IMR-90 (cell line): ENCODE results near the gene SYNGR1. TPM values are rescaled to one million over a fixed set of nuclear protein-coding genes. Genes with fewer than 3 reads are reported as not detected.

Experiments used
- ATAC-seq: fragments of 200-7000 bp; cut with Tn5 transposase; 2 replicates; pipeline ENCODE4 v1.9.1; 2020; ENCODE audit warnings: low read depth, mild to moderate bottlenecking, moderate library complexity
- BruUV-seq: library from RNA; stranded (reverse); fragments of 400-500 nt; replicated peaks from 2 replicates; lab custom pipeline; 2021; lab: Mats Ljungman, UMichigan
- CTCF ChIA-PET: fragments of 300-600 bp; formaldehyde crosslinking; extraction: SDS; loops from one replicate; lab custom pipeline; 2021; ENCODE audit warnings: antibody characterized with exemption; lab: Yijun Ruan, JAX
- POLR2A ChIA-PET: fragments of 300-600 bp; sonication (Branson Sonifier 250); formaldehyde crosslinking; loops from one replicate; lab custom pipeline; 2022; ENCODE audit warnings: antibody characterized with exemption; ENCODE audit not compliant: unreplicated experiment; lab: Charles Lee
- DNase-seq: peaks from one replicate; pipeline ENCODE4 v3.0.0; 2013
- H2AFZ ChIP-seq: replicated peaks from 2 replicates; pipeline ENCODE3; 2013; ENCODE audit warnings: low read length, mild to moderate bottlenecking; ENCODE audit not compliant: poor library complexity
- H2AK5ac ChIP-seq: 2 replicates; pipeline ENCODE4 v1.6.1; 2013; ENCODE audit warnings: low read depth, low read length, inconsistent platforms
- H2AK9ac ChIP-seq: replicated peaks from 2 replicates; pipeline ENCODE3; 2013; ENCODE audit warnings: mild to moderate bottlenecking, low read depth, low read length, moderate library complexity; ENCODE audit not compliant: poor library complexity
- H2BK120ac ChIP-seq: 2 replicates; pipeline ENCODE4 v1.6.1; 2013; ENCODE audit warnings: low read depth, low read length, inconsistent platforms
- H2BK15ac ChIP-seq: 3 replicates; pipeline ENCODE4 v1.6.1; 2013; ENCODE audit warnings: low read depth, low read length, inconsistent platforms
- H2BK20ac ChIP-seq: 2 replicates; pipeline ENCODE4 v1.6.1; 2013; ENCODE audit warnings: low read depth, mild to moderate bottlenecking, inconsistent platforms, low read length, moderate library complexity
- H2BK5ac ChIP-seq: 2 replicates; pipeline ENCODE4 v1.6.1; 2013; ENCODE audit warnings: mild to moderate bottlenecking, low read depth, low read length, inconsistent platforms; ENCODE audit not compliant: poor library complexity, severe bottlenecking
- H3K14ac ChIP-seq: replicated peaks from 2 replicates; pipeline ENCODE4 v1.6.1; 2013; ENCODE audit warnings: low read depth, low read length, inconsistent platforms
- H3K18ac ChIP-seq: 2 replicates; pipeline ENCODE4 v1.6.1; 2013; ENCODE audit warnings: low read depth, low read length, control low read depth
- H3K23ac ChIP-seq: 2 replicates; pipeline ENCODE4 v1.6.1; 2013; ENCODE audit warnings: low read depth, low read length, inconsistent platforms
- H3K27ac ChIP-seq: 2 replicates; pipeline ENCODE4 v1.5.1; 2013; ENCODE audit warnings: mild to moderate bottlenecking, control low read depth, low read length; ENCODE audit not compliant: insufficient read depth
- H3K27me3 ChIP-seq: 2 replicates; pipeline ENCODE4 v1.6.1; 2013; ENCODE audit warnings: low read length; ENCODE audit not compliant: control insufficient read depth, insufficient read depth
- H3K36me3 ChIP-seq: 2 replicates; pipeline ENCODE4 v1.6.1; 2013; ENCODE audit warnings: low read length, mixed read lengths; ENCODE audit not compliant: control insufficient read depth, insufficient read depth
- H3K4ac ChIP-seq: 2 replicates; pipeline ENCODE4 v1.6.1; 2013; ENCODE audit warnings: low read depth, low read length, inconsistent platforms
- H3K4me1 ChIP-seq: 2 replicates; pipeline ENCODE4 v1.6.1; 2013; ENCODE audit warnings: low read length, mixed read lengths; ENCODE audit not compliant: control insufficient read depth, insufficient read depth
- H3K4me2 ChIP-seq: 2 replicates; pipeline ENCODE4 v1.6.1; 2013; ENCODE audit warnings: low read depth, mild to moderate bottlenecking, control low read depth, low read length, moderate library complexity
- H3K4me3 ChIP-seq: 2 replicates; pipeline ENCODE4 v1.5.1; 2013; ENCODE audit warnings: low read depth, mild to moderate bottlenecking, control low read depth, low read length, moderate library complexity; ENCODE audit not compliant: insufficient read depth
- H3K56ac ChIP-seq: 2 replicates; pipeline ENCODE4 v1.6.1; 2013; ENCODE audit warnings: low read length, inconsistent platforms; ENCODE audit not compliant: insufficient read depth; ENCODE audit errors: extremely low read depth
- H3K79me1 ChIP-seq, 2 experiments: 2 replicates each; pipeline ENCODE4 v1.6.1; 2013; ENCODE audit warnings: low read length in 2 of 2, inconsistent platforms in 1 of 2, low read depth in 1 of 2
- H3K9ac ChIP-seq: 2 replicates; pipeline ENCODE4 v1.6.1; 2013; ENCODE audit warnings: low read depth, low read length, control low read depth
- H3K9me1 ChIP-seq: 2 replicates; pipeline ENCODE4 v1.6.1; 2013; ENCODE audit warnings: low read length, inconsistent platforms; ENCODE audit not compliant: insufficient read depth
- H3K9me3 ChIP-seq: 2 replicates; pipeline ENCODE4 v1.6.1; 2013; ENCODE audit warnings: low read length; ENCODE audit not compliant: control insufficient read depth, insufficient read depth
- H4K20me1 ChIP-seq: 2 replicates; pipeline ENCODE4 v1.6.1; 2013; ENCODE audit warnings: low read length, inconsistent platforms; ENCODE audit not compliant: insufficient read depth
- H4K5ac ChIP-seq: 2 replicates; pipeline ENCODE4 v1.6.1; 2013; ENCODE audit warnings: mild to moderate bottlenecking, low read depth, low read length, control low read depth
- H4K8ac ChIP-seq, 2 experiments: 2 replicates each; pipeline ENCODE4 v1.6.1; 2013; ENCODE audit warnings: low read depth in 2 of 2, low read length in 2 of 2, control low read depth in 1 of 2, inconsistent platforms in 1 of 2
- H4K91ac ChIP-seq: 2 replicates; pipeline ENCODE4 v1.6.1; 2013; ENCODE audit warnings: low read depth, low read length, inconsistent platforms; ENCODE audit not compliant: insufficient read depth
- CHD1 ChIP-seq: IDR thresholded peaks from 2 replicates; pipeline ENCODE4 v1.6.1; 2012; ENCODE audit warnings: low read depth, low read length, improper control_type of control experiment
- MAFK ChIP-seq: IDR thresholded peaks from 2 replicates; pipeline ENCODE4 v1.6.1; 2012; ENCODE audit warnings: low read depth, low read length, improper control_type of control experiment
- MAZ ChIP-seq: IDR thresholded peaks from 2 replicates; pipeline ENCODE4 v1.6.1; 2012; ENCODE audit warnings: low read depth, mild to moderate bottlenecking, low read length, improper control_type of control experiment, moderate library complexity, borderline replicate concordance
- RAD21 ChIP-seq: IDR thresholded peaks from 2 replicates; pipeline ENCODE4 v1.6.1; 2012; ENCODE audit warnings: low read length, improper control_type of control experiment
- WGBS, 2 experiments: methylation state at CpG; one replicate each; pipeline versions ENCODE4 v1.1.5 to v1.1.7; 2013; ENCODE audit warnings: missing lambda C conversion rate in 2 of 2; ENCODE audit not compliant: insufficient read length in 1 of 2; ENCODE audit errors: extremely low coverage in 2 of 2; 5-methylcytosine and 5-hydroxymethylcytosine counted together
- dilution Hi-C: fragments of 300-500 bp; cut with HindIII; formaldehyde crosslinking; loops from one replicate; pipeline ENCODE4 v1.14.3; 2018; ENCODE audit warnings: low sequenced_read_pairs; ENCODE audit not compliant: unreplicated experiment
- in situ Hi-C: fragments of 300-500 bp; cut with MboI; formaldehyde crosslinking; loops from 3 replicates; pipeline ENCODE4 v1.14.3; 2019; ENCODE audit warnings: low sequenced_read_pairs, inconsistent platforms, mixed read lengths
- intact Hi-C: fragments of 100-400 bp; cut with micrococcal nuclease; formaldehyde crosslinking; loops from 2 replicates; pipeline ENCODE4 v1.10.0; 2022
- polyA plus RNA-seq, 3 experiments: library from polyadenylated mRNA; depleted of rRNA; stranded (reverse); fragments of >200 nt; gene quantifications; 2 replicates each; pipeline ENCODE4 v1.2.3, GENCODE V29; 2012; ENCODE audit warnings: low replicate concordance in 1 of 3
- total RNA-seq: library from RNA; depleted of rRNA; stranded (reverse); fragments of >200 nt; gene quantifications from 2 replicates; pipeline ENCODE4 v1.2.3, GENCODE V29; 2012
- TF ChIP-seq, protein P1 (sequence below): fragments of 150-350 bp; IDR thresholded peaks from 2 replicates; pipeline ENCODE4 v1.6.1; 2016; ENCODE audit warnings: low read depth, mild to moderate bottlenecking, low read length, moderate library complexity, borderline replicate concordance
- TF ChIP-seq, protein P2 (sequence below): fragments of 150-350 bp; IDR thresholded peaks from 2 replicates; pipeline ENCODE4 v1.6.1; 2017; ENCODE audit warnings: mild to moderate bottlenecking, antibody characterized with exemption, low read length, low read depth

The SYNGR1 gene
- total and polyA plus RNA-seq, 2 of the 4 experiments (the other 2 are of a cell fraction): 6.3 to 81.5 TPM

DNA sequence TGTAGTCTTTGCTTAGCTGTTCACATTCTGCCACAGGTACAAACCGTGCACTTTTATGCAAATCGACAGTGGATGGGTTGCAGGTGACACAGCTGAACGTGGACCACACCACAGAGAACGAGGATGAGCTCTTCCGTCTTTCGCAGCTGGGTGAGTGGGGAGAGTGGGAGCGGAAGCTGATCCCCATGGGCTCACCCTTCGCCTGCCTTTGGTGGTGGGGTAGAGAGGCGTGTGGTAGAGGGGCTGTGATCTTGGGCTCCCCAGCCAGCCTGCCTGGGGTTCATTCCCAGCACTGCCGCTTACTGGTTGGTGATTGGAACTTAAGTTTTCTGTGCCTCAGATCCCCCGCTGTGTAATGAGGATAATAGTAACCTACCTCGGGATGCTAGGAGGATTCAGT, 68.9 kb downstream of the SYNGR1 start:
- H4K20me1 ChIP-seq: peaks cover 17% of the 10 kb centered on the region
- TF ChIP-seq, protein P1, sequence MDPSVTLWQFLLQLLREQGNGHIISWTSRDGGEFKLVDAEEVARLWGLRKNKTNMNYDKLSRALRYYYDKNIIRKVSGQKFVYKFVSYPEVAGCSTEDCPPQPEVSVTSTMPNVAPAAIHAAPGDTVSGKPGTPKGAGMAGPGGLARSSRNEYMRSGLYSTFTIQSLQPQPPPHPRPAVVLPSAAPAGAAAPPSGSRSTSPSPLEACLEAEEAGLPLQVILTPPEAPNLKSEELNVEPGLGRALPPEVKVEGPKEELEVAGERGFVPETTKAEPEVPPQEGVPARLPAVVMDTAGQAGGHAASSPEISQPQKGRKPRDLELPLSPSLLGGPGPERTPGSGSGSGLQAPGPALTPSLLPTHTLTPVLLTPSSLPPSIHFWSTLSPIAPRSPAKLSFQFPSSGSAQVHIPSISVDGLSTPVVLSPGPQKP: no peak
- TF ChIP-seq, protein P2, sequence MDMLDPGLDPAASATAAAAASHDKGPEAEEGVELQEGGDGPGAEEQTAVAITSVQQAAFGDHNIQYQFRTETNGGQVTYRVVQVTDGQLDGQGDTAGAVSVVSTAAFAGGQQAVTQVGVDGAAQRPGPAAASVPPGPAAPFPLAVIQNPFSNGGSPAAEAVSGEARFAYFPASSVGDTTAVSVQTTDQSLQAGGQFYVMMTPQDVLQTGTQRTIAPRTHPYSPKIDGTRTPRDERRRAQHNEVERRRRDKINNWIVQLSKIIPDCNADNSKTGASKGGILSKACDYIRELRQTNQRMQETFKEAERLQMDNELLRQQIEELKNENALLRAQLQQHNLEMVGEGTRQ: no peak
- no peak for TF ChIP-seq MAFK
- no peak for TF ChIP-seq RAD21
- TF ChIP-seq MAZ: no peak
- TF ChIP-seq CHD1: no peak
- H2BK5ac ChIP-seq: no peak overlapping the region
- H2BK20ac ChIP-seq: no peak overlapping the region
- dilution Hi-C loops: no loop called here
- no TSS peak for BruUV-seq
- ATAC-seq (no peak), DNase-seq (no peak)
- no peak overlapping the region for H3K27ac ChIP-seq
- no peak overlapping the region for H2AFZ ChIP-seq
- H4K8ac ChIP-seq: no peak overlapping the region
- no peak overlapping the region for H2AK5ac ChIP-seq
- H3K56ac ChIP-seq: no peak overlapping the region
- peaks cover 6 to 15% of the 10 kb centered on the region in 2 experiments; a peak in 3 of 4 replicates for H3K79me1 ChIP-seq
- H2AK9ac ChIP-seq: no peak overlapping the region
- H3K23ac ChIP-seq: no peak overlapping the region
- WGBS, 2 experiments: 100% methylated on average over 1 of the region's 12 CpGs; no CpG with 5 or more reads in 1 of the 2 experiments
- no peak overlapping the region for H3K4me2 ChIP-seq
- H3K36me3 ChIP-seq: peaks cover 68% of the 10 kb centered on the region
- no peaks in the 10 kb centered on the region for H3K9me3 ChIP-seq
- ChIA-PET CTCF (no interaction called here), POLR2A (no interaction called here)
- no peak overlapping the region for H3K4ac ChIP-seq
- H3K4me3 ChIP-seq: no peak overlapping the region
- no peak overlapping the region for H3K9ac ChIP-seq
- no peak overlapping the region for H3K14ac ChIP-seq
- no peak overlapping the region for H3K18ac ChIP-seq
- no peak overlapping the region for H2BK15ac ChIP-seq
- no peak overlapping the region for H4K91ac ChIP-seq
- in situ Hi-C loops: no loop called here
- no peak overlapping the region for H2BK120ac ChIP-seq
- H3K9me1 ChIP-seq: 0 out of 2 replicates have a peak, but pooled peaks cover 3% of the 10 kb centered on the region
- intact Hi-C loops: no loop called here
- H3K27me3 ChIP-seq: no peaks in the 10 kb centered on the region
- no peak overlapping the region for H4K5ac ChIP-seq
- H3K4me1 ChIP-seq: no peaks in the 10 kb centered on the region
